ENCODE measurements around the gene ZBTB16.

Gene ZBTB16

DNA sequence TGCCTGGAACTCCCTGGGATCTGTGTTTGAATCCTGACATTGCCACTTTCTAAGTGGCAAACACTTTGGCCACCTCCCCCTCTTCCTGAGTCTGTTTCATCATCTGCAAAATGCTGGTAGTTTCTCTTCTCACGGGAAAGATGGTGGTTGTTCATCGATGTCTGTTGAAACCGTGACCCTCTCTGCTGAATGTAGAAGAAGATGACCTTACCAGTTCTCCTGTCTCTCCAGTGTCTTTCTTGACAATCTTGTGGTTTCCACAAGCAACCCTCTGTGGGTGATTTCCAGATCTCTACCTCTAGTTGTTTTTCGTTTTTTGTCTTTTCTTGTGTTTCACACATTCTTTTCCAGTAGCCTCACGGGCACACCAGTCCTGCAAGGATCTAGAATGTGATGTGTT, 27.5 kb downstream of the ZBTB16 start:
- H2AFZ ChIP-seq = no peak overlapping the region
- H3K27me3 ChIP-seq (ENCODE audit: control insufficient read depth, insufficient read depth, low read length) = no peaks in the 10 kb centered on the region
- no peaks in the 10 kb centered on the region for H3K36me3 ChIP-seq (ENCODE audit: control insufficient read depth, insufficient read depth, low read length)
- TF ChIP-seq, protein P1, sequence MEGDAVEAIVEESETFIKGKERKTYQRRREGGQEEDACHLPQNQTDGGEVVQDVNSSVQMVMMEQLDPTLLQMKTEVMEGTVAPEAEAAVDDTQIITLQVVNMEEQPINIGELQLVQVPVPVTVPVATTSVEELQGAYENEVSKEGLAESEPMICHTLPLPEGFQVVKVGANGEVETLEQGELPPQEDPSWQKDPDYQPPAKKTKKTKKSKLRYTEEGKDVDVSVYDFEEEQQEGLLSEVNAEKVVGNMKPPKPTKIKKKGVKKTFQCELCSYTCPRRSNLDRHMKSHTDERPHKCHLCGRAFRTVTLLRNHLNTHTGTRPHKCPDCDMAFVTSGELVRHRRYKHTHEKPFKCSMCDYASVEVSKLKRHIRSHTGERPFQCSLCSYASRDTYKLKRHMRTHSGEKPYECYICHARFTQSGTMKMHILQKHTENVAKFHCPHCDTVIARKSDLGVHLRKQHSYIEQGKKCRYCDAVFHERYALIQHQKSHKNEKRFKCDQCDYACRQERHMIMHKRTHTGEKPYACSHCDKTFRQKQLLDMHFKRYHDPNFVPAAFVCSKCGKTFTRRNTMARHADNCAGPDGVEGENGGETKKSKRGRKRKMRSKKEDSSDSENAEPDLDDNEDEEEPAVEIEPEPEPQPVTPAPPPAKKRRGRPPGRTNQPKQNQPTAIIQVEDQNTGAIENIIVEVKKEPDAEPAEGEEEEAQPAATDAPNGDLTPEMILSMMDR (IDR thresholded peaks at IDR 0.05) = no peak
- H3K9me3 ChIP-seq (ENCODE audit: control insufficient read depth, low read length) = no peaks in the 10 kb centered on the region
- H3K9ac ChIP-seq = no peak overlapping the region
- no peak overlapping the region for H3K27ac ChIP-seq
- H3K4me1 ChIP-seq = peaks cover 19% of the 10 kb centered on the region
- no peak overlapping the region for H3K4me3 ChIP-seq (ENCODE audit: low read depth, low read length)
- H3K79me2 ChIP-seq = peaks cover 35% of the 10 kb centered on the region
- no peak overlapping the region for H3K4me2 ChIP-seq (ENCODE audit: low read length)

DNA sequence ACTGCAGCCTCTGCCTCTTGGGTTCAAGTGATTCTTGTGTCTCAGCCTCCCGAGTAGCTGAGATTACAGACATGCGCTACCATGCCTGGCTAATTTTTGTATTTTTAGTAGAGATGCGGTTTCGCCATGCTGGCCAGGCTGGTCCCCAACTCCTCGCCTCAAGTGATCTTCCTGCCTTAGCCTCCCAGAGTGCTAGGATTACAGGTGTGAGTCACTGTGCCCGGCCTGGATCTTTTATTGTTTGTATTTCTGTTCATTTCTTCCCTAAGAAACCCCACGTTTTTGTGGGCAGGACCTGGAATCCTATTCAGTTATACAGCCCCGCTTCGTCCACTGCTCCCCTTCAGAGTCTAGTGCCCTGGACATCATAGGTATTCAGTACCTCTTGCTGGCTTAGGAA, 28.7 kb downstream of the ZBTB16 start:
- peaks cover 32% of the 10 kb centered on the region for H3K79me2 ChIP-seq
- no peak overlapping the region for H3K4me3 ChIP-seq (ENCODE audit: low read depth, low read length)
- no peaks in the 10 kb centered on the region for H3K27me3 ChIP-seq (ENCODE audit: control insufficient read depth, insufficient read depth, low read length)
- no peaks in the 10 kb centered on the region for H3K36me3 ChIP-seq (ENCODE audit: control insufficient read depth, insufficient read depth, low read length)
- H3K9me3 ChIP-seq (ENCODE audit: control insufficient read depth, low read length) = no peaks in the 10 kb centered on the region
- no peak overlapping the region for H3K27ac ChIP-seq
- no peak overlapping the region for H3K9ac ChIP-seq
- peaks cover 19% of the 10 kb centered on the region for H3K4me1 ChIP-seq
- no peak overlapping the region for H2AFZ ChIP-seq
- TF ChIP-seq, protein P1 (IDR thresholded peaks at IDR 0.05) = no peak
- no peak overlapping the region for H3K4me2 ChIP-seq (ENCODE audit: low read length)

DNA sequence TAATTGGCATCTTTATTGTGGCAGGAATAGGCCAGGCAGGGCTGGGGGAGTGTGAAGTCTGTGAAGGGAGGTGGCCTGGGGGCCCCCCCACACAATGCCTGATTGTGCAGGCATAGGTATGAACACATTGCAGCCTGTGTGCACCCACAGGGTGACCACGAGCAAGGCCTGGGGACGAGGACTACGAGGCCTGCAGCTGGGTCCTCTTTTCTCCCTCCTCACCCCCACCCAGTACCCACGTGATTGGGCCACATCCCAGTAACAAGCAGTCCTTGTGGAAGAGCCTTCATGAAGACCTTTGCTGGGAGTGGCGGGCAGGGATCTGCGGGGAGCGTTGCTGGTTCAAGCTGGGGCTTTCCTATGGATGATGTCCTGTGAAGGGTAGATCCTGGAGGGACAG, 29.3 kb downstream of the ZBTB16 start:
- H3K4me2 ChIP-seq (ENCODE audit: low read length) = no peak overlapping the region
- H2AFZ ChIP-seq = no peak overlapping the region
- H3K4me1 ChIP-seq = peaks cover 19% of the 10 kb centered on the region
- TF ChIP-seq, protein P1 (IDR thresholded peaks at IDR 0.05) = no peak
- peak overlapping the region; percentile 33 for H3K27ac ChIP-seq
- H3K9ac ChIP-seq = no peak overlapping the region
- no peaks in the 10 kb centered on the region for H3K27me3 ChIP-seq (ENCODE audit: control insufficient read depth, insufficient read depth, low read length)
- no peaks in the 10 kb centered on the region for H3K9me3 ChIP-seq (ENCODE audit: control insufficient read depth, low read length)
- H3K79me2 ChIP-seq = peaks cover 30% of the 10 kb centered on the region
- H3K36me3 ChIP-seq (ENCODE audit: control insufficient read depth, insufficient read depth, low read length) = no peaks in the 10 kb centered on the region
- no peak overlapping the region for H3K4me3 ChIP-seq (ENCODE audit: low read depth, low read length)

DNA sequence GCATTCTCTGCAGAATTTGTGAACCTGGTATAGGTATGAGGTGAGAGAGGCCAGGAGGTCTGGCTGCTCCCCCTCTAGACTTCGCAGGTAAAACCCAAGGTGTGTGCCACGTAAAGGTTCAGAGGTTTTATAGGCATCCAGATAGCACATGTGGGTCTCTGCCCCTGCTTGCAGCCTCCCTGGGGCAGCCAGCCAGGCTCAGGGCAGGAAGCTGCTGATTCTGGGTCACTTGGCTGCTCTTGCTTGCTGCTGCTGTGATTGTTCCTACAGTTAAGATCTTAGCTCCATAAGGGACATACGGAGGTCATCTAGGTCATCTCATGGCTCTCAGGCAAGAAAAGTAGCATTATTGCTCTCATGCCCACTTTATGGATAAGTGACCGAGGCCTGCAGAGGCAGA, 30.2 kb downstream of the ZBTB16 start:
- H3K9ac ChIP-seq = no peak overlapping the region
- TF ChIP-seq, protein P1 (IDR thresholded peaks at IDR 0.05) = no peak
- H2AFZ ChIP-seq = no peak overlapping the region
- no peaks in the 10 kb centered on the region for H3K9me3 ChIP-seq (ENCODE audit: control insufficient read depth, low read length)
- peaks cover 19% of the 10 kb centered on the region for H3K4me1 ChIP-seq
- peak overlapping the region; percentile 33 for H3K27ac ChIP-seq
- no peak overlapping the region for H3K4me3 ChIP-seq (ENCODE audit: low read depth, low read length)
- peaks cover 25% of the 10 kb centered on the region for H3K79me2 ChIP-seq
- H3K36me3 ChIP-seq (ENCODE audit: control insufficient read depth, insufficient read depth, low read length) = no peaks in the 10 kb centered on the region
- H3K4me2 ChIP-seq (ENCODE audit: low read length) = peak overlapping the region; percentile 7
- no peaks in the 10 kb centered on the region for H3K27me3 ChIP-seq (ENCODE audit: control insufficient read depth, insufficient read depth, low read length)

DNA sequence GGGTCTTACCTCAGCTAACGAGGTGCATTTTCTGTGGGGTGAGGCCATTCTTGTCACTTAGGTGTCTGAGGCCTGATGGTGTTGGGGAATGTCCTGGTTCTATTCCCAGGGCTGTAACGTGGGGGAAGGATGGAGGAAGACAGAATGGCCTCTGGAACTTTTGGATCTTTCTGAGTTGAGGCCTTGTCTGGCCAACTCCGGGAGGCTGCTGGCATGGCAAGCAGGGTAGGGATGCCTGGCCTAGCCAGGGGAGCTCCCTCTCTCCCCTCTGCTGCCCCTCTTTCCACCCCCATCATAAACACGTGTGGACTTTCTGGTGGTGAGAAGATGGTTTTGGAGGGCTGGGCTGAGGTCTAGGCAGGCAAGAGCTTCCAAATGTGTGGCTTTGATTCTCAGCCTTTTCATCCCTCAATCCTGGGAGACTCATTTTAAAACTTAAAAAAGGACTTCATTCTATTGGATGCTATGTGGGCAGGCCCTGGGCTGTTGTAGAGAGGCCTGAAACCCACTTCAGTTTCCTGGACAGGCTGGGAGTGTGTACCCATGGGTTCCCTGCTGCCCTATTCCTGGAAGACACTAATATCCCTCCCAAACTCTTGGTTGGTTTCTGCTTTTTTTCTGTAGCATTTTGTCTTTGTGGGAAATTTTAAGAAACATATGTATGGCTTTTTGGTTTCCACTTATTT, 30.9 kb downstream of the ZBTB16 start:
- Histone ChIP-seq H3K4me1 (peaks cover 19% of the 10 kb centered on the region), H2AFZ (no peak overlapping the region), H3K79me2 (peaks cover 25% of the 10 kb centered on the region), H3K27me3 (ENCODE audit: control insufficient read depth, insufficient read depth, low read length) (no peaks in the 10 kb centered on the region), H3K9me3 (ENCODE audit: control insufficient read depth, low read length) (no peaks in the 10 kb centered on the region), H3K9ac (no peak overlapping the region), H3K4me2 (ENCODE audit: low read length) (no peak overlapping the region), H3K27ac (peak overlapping the region; percentile 33), H3K4me3 (ENCODE audit: low read depth, low read length) (no peak overlapping the region), H3K36me3 (ENCODE audit: control insufficient read depth, insufficient read depth, low read length) (no peaks in the 10 kb centered on the region)
- TF ChIP-seq, protein P1 (IDR thresholded peaks at IDR 0.05) = no peak

Data from parathyroid adenoma (tissue), 2 donors.